ENCODE data around the gene LPIN2. TPM values are rescaled to one million over a fixed set of nuclear protein-coding genes. Genes with fewer than 3 reads are reported as not detected.

LPIN2 gene
- total RNA-seq, 1 donor from 2014 or later, result 38.6 TPM

DNA sequence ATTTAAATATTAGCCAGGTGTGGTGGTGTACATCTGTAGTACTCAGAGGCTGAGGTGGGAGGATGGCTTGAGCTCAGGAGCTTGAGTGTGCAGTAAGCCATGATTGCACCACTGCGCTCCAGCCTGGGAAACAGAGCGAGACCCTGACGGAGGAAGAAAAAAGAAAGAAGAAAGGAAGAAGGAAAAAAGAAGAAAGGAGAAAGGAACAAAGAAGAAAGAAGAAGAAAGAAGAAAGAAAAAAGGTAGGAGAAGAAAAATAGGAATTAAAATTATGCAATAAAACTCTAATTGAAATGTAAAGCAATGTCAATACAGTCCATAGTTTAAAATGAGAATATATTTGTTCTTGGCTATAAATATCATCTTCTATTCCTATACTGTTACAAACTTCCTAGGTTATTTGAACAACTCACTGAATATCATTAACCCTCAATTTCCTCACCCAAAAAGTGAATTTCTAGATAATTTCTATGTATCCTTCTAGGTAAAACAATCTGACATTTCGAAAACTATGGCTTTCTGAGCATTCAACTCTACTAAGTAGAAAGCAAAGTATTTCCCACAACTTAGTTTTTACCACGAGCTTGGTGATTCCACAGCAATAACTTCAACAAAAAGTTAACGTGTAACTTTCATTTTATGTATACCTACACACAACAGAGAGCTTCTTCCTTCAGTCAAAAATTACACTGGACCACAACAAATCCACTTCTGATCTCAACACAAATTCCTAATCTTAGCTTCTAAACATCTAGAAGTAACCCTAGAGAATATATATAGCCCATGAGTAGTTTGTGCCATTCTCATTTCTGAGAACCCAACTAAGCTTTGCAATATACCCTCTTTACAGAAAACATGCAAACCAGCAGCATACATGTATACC lies 19.7 kb downstream of the LPIN2 start:
- H3K27me3 Mint-ChIP-seq (ENCODE audit: low read depth), result no peaks in the 10 kb centered on the region
- TF ChIP-seq, protein P1, sequence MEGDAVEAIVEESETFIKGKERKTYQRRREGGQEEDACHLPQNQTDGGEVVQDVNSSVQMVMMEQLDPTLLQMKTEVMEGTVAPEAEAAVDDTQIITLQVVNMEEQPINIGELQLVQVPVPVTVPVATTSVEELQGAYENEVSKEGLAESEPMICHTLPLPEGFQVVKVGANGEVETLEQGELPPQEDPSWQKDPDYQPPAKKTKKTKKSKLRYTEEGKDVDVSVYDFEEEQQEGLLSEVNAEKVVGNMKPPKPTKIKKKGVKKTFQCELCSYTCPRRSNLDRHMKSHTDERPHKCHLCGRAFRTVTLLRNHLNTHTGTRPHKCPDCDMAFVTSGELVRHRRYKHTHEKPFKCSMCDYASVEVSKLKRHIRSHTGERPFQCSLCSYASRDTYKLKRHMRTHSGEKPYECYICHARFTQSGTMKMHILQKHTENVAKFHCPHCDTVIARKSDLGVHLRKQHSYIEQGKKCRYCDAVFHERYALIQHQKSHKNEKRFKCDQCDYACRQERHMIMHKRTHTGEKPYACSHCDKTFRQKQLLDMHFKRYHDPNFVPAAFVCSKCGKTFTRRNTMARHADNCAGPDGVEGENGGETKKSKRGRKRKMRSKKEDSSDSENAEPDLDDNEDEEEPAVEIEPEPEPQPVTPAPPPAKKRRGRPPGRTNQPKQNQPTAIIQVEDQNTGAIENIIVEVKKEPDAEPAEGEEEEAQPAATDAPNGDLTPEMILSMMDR (IDR thresholded peaks at IDR 0.05), result no peak
- no peak overlapping the region for H3K4me3 Mint-ChIP-seq (ENCODE audit: unreplicated experiment)
- H3K4me1 Mint-ChIP-seq (ENCODE audit: low read depth), result peaks cover 59% of the 10 kb centered on the region
- DNase-seq (ENCODE audit: low spot score), result no peak
- H3K36me3 Mint-ChIP-seq (ENCODE audit: low read depth), result no peaks in the 10 kb centered on the region
- H3K27ac Mint-ChIP-seq (ENCODE audit: unreplicated experiment), result peak overlapping the region; percentile 41
- H3K9me3 Mint-ChIP-seq (ENCODE audit: low read depth), result peaks cover 6% of the 10 kb centered on the region

DNA sequence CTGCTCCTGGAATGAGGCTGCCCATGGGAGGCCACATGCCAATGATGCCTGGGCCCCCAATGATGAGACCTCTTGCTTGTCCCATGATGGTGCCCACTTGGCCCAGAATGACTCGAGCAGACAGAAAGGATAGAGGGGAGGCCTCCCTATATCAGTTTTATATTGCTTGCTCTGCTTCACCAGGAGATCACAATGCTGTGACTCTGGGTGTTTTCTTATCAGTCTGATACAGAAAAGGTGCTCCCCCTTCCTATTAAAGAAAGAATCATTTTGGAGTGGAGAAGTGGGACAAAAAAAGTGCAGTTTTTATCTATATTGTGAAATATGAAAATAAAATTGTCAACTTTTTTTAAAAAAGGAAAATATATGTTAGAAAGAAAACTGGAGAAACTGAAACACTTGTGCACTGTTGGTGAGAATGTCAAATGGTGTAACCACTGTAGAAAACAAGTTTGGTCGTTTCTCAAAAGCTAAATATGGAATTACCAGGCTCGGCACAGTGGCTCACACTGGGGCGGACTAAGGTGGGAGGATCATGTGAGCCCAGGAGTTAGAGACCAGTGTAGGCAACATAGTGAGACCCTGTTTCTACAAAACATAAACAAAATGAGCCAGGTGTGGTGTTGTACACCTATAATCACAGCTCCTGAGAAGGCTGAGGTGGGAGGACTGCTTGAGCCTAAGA lies 21.8 kb downstream of the LPIN2 start:
- DNase-seq (ENCODE audit: low spot score), result no peak
- no peak overlapping the region for H3K27ac Mint-ChIP-seq (ENCODE audit: unreplicated experiment)
- TF ChIP-seq, protein P1 (IDR thresholded peaks at IDR 0.05), result no peak
- no peak overlapping the region for H3K4me3 Mint-ChIP-seq (ENCODE audit: unreplicated experiment)
- no peaks in the 10 kb centered on the region for H3K27me3 Mint-ChIP-seq (ENCODE audit: low read depth)
- H3K9me3 Mint-ChIP-seq (ENCODE audit: low read depth), result peaks cover 9% of the 10 kb centered on the region
- H3K4me1 Mint-ChIP-seq (ENCODE audit: low read depth), result peaks cover 61% of the 10 kb centered on the region
- no peaks in the 10 kb centered on the region for H3K36me3 Mint-ChIP-seq (ENCODE audit: low read depth)

DNA sequence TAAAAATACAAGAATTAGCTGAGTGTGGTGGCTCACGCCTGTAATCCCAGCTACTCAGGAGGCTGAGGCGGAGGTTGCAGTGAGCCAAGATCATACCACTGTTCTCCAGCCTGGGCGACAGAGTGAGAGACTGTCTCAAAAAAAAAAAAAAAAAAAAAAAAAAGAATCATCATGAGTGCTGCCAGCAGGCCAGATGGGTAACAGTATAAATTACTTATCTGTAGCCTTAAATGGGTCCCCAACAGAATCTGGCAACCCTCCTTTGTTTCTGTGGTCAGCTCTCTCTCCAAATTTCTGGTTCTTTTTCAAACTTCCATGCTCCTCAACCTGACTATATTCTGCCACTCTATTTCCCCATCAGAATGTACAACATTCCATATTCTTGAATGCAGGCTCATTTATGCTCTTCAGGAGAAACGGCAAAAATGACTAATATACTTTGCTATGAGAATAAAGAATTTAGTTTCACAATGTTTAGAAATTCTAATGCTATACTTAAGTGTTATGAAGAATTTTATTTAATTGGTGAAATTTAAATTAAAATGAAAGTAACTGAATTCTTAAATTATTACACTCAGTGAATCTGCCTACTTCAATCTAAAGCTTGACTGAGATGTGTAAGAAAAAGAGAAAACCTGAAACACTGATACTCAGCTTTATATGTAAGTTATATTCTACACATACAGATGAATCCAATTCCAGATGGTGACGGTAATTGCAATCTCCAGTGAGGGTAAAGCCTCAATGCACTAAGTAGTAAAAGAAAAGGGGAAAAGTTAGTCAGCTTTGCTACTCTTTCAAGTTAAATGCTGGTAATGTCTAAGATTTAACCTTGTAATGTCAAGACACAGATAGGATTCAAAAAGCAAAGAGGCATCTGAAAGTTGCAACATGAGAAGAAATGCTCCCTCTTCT lies 24.8 kb downstream of the LPIN2 start:
- Mint-ChIP-seq H3K9me3 (ENCODE audit: low read depth) (peaks cover 9% of the 10 kb centered on the region), H3K27ac (ENCODE audit: unreplicated experiment) (peak overlapping the region; percentile 84), H3K4me1 (ENCODE audit: low read depth) (peaks cover 66% of the 10 kb centered on the region), H3K36me3 (ENCODE audit: low read depth) (peaks cover 2% of the 10 kb centered on the region), H3K27me3 (ENCODE audit: low read depth) (no peaks in the 10 kb centered on the region), H3K4me3 (ENCODE audit: unreplicated experiment) (no peak overlapping the region)
- DNase-seq (ENCODE audit: low spot score), result no peak
- TF ChIP-seq, protein P1 (IDR thresholded peaks at IDR 0.05), result no peak

DNA sequence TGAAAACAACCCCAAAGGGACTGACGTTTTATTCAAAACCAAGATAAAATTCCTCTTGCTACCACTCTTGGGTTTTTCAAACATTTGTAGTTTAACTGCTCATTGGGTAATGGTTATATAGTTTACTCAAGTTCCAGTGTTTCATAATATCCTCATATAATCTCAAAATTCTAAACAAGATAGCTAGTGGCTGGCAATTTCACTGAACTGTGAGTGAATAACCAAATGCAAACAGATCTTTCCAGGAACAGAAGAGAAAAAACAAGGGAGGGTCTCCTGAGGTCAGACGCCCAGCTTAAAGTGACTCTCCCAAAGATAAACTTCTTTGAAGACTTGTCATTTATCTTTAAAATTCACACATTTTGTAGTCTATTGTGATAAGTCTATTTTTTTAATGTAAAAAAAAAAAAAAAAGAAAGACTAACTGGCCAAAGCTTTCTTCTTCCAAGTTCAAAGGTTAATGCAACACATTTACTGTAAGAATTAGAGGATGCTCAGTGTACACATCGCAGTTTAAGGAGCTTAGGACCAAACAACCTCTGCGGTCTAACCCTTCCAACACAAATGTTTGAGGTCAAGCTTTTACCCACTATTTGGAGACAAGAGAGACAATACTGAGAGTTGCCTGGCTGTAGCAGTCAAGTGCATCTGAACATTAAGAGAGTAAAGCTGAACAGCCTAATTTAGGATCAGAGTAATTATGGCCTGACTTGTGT lies 26.6 kb downstream of the LPIN2 start:
- TF ChIP-seq, protein P1 (IDR thresholded peaks at IDR 0.05), result no peak
- H3K4me3 Mint-ChIP-seq (ENCODE audit: unreplicated experiment), result no peak overlapping the region
- no peak for DNase-seq (ENCODE audit: low spot score)
- peak overlapping the region; percentile 59 for H3K27ac Mint-ChIP-seq (ENCODE audit: unreplicated experiment)
- peaks cover 9% of the 10 kb centered on the region for H3K9me3 Mint-ChIP-seq (ENCODE audit: low read depth)
- peaks cover 2% of the 10 kb centered on the region for H3K36me3 Mint-ChIP-seq (ENCODE audit: low read depth)
- H3K4me1 Mint-ChIP-seq (ENCODE audit: low read depth), result peaks cover 85% of the 10 kb centered on the region
- no peaks in the 10 kb centered on the region for H3K27me3 Mint-ChIP-seq (ENCODE audit: low read depth)
